Hematopoietic multipotent progenitor cell treated with erythropoietin and hydrocortisone succinate and interleukin-3 and kit ligand, for 4 days (in vitro differentiated cells): ENCODE measurements around the gene INPP4A.

Experiments
- DNase-seq: peaks from one replicate; pipeline ENCODE4 v3.0.0-alpha.2; 2015

INPP4A gene

DNA sequence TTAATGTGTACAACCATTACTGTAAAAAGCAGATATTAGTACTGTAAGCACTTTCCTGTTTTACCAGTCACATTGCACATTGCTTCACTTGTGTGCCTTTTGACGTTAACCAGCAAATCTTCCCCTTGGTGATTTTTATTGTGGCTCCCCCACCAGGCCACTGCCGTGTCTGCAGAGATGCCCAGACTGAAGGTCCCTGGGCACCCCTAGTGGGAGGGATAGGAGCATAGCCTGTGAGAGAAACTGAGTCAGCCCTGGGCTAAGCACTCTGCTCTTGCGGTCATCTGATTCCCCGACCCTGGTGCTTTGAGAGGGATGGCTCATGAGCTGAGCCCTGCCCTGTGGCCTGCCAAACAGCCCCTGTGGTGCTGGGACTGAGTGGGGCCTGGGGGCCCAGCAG lies 73.4 kb downstream of the INPP4A start:
- DNase-seq, result peak; percentile 80

DNA sequence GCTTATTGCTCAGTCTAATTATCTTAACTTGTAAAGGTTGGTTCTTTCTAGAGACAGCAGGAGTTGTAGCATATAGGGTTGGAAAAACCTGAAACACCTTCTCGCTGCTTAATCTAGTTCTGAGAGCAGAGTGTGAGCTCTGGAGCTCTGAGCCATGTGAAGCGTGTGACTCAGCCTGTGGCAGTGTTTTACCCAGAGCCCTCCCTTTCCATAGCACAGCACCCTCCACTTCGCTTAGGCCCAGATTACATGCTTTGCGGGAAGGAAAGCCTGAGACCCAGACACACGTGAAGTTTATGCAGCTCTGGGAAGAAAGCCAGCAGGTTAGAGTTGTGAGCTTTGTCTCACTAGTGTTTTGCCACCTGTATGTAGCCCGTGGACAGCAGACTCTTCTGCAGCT lies 74.5 kb downstream of the INPP4A start:
- no peak for DNase-seq

DNA sequence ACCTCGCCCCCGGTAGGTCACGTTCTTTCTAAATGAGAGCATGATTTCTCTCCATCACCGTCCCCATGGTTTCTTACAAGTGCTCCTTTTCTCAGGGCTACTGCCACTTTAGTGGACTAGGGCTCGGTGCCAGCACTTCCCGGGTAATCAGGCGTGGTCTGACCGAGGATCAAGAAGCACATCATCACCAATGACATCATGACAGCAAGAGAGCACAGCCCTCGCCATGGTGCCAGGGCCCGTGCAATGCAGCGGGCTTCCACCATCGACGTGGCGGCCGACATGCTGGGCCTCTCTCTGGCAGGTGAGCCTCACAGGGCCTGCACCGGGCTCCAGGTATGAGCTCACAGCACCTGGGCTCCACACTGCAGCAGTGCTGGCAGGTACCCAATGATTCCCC lies 75.2 kb downstream of the INPP4A start:
- no peak for DNase-seq

DNA sequence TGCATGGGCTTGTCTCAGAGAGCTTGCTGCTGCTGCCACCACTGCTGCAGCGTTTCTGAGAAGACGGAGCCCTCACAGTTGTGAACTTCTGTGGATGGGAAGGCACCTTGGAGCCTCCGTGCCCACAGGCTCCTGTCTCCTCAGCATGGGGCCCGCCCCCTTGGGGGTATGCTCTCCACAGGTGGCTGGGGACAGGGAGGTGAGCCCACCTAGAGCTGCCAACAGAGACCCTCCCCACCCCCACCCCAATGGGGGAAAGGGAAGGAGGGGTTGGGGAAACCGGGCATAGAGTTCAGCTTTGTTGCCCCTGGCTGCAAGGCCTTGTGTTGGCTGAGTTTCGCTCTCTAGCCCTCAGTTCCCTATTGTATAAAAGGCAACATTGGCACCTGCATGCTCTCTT lies 76.1 kb downstream of the INPP4A start:
- DNase-seq, result no peak

DNA sequence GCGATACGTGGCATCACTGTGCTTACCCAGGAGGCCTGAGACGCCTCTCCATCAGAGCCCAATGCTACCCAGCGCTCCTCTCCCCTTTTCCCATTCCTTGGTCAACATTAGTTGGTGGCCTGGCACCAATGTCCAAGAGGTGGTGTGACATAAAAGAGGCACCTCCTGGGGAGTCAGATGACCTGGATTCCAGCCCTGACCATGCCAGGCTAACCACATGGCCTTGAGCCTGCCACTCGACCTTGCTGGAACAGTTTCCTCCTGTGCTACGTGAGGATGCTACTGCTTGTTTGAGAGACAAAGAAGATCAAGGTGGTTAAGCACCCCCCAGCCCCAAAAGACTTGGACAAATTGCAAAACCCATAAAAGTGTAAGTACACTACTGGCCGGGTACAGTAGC lies 76.6 kb downstream of the INPP4A start:
- DNase-seq, result no peak

DNA sequence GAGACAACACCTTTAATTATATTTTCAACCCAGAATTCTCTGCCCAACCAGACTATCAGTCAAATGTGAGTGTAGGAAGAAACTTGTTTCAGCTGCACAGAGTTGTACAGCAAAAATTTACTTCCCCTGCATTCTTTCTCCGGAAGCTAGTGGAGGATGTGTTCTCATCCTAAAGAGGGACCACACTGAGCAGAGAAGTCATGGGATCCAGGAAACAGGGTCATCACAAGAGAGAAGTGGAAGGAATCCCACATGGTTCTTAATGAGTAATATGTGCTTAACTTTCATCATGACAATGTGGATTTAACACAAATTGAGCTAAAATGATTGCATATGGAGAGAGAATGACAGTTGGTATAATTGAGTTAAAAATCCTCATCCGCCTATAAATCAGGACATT lies 78.2 kb downstream of the INPP4A start:
- no peak for DNase-seq

DNA sequence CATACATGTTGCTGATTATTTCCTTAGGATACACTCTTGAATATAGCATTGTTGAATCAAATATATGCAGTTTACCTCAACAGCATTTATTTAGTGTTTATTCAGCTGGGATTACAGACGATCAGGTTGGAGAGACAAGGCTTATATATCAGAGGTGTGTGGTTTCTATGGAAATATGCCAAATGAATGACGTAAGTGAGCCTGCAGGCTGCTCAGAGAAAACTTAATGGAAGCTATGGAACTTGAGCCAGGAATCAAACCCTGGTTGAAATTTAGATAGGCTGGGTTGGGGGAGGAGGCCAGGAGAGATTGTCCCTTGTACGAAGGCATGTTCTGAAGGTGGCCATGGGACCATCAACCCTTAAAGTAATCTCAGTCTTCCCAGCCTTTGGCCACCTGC lies 79.5 kb downstream of the INPP4A start:
- DNase-seq, result no peak

DNA sequence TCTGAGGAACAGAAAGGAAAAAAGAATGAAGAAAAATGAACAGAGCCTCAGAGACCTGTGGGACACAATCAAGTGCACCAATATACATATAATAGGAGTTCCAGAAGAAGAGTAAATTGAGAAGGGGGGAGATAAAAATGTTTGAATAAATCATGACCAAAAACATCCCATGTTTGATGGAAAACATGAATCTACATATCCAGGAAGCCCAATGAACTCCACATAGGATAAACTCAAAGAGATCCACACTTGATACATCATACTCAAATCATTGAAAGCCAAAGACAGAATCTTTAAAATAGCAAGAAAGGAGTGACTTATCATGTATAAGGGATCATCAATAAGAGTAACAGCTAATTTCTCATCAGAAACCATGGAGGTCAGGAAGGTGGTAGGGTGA lies 83.7 kb downstream of the INPP4A start:
- no peak for DNase-seq

DNA sequence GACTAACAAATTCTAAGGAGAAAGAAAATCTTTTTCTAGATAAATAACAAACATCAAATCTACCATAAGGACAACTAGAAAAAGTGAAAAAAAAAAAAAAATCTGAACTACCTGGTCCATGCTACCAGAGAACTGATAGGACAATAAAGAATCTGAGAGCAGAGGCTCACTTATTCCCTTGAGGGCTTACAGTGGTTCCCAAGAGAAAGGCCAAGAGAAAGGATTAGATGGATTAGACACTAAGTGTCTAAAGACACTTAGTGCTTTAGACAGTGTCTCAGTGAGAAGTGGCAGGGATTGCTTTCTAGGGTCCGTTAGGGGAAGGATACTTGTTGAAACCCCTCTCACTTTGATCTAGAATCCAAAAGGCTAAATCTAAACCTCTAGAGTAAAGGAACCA lies 85.5 kb downstream of the INPP4A start:
- DNase-seq, result no peak

DNA sequence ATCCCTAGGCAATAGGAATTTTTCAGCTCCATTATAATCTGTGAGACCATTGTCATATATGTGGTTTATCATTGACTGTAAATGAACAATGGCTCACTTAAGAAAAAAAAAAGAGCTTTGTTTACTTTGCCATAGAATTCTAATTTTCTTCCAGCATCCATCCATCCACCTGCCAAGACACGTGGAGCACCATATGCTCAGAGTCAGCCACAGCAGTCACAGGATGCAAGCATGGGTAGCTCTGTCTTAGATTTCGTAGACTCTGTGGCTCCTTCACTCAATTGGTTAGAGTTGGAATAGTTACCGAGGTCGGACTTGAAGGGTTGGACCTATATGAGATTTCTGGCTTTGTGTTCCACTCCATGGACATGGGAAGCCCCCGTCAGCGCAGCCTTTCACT lies 88.1 kb downstream of the INPP4A start:
- no peak for DNase-seq

DNA sequence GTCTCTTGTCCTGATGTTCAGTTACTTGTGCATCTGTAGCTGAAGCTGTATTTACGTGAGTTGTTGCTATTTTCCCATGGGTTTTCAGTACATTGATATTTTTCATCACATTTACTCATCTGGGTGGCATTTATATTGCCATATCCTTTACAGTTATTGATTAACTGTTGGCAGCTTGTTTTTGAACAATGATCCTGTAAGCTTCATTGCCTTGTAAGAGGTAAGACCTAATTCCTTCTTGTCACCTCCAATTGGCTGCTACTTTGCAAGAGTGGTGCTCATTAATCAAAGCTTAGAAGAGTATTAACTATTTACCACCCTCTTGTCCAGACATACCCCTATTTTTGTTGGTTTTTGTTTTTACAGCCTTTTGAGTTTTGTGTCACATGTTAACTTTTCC lies 88.9 kb downstream of the INPP4A start:
- DNase-seq, result no peak

DNA sequence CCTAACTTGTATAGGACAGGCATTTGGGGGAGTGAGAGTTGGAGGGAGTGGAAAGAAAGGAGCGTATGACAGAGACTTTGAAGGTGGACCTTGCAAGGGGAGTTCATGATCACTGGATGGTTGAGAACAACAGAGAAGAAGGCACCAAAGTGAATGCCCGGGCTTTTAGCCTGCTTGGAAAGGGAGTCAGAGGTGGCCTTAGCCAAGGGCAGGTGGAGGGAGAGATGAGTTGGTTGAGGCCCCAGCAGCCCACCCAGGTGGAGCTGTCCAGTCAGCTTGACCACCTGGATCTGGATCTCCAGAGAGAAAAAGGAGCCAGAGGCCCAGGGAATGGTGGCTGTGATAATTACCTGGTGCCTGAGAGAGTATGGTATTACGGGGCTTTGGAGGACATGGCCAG lies 90.1 kb downstream of the INPP4A start:
- DNase-seq, result no peak

DNA sequence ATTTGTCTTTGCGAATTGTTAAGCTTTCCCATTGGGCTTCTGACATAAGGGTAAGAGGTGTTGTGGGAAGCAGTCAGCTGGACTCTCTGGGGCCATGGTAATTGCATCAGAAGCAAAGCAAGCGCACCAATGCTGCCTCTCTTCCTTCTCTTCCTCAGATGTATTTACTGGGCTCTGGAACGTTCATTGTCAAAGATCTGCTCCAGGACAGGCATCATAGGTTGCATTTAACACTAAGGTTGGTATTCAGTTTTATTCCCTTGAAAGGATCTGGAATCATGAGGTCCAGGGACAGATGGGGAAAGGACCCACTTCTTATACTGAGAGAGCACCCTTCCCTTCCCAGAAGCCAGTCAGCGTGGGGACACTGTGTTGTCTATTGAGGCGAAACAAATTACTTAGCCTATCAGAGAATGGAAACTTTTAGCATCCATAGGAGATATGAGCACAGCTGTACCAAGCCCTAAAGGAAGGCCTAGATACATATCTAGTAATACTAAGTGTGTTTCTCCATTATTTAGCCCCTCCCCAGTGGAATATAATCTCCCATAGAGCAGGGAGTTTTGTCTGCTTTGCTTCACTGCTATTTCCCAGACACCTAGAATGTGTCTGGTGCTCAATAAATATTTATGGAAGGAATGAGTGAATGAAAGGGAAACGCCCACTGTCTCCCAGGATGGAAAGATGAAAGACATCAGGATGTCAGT lies 91.5 kb downstream of the INPP4A start:
- DNase-seq, result no peak

DNA sequence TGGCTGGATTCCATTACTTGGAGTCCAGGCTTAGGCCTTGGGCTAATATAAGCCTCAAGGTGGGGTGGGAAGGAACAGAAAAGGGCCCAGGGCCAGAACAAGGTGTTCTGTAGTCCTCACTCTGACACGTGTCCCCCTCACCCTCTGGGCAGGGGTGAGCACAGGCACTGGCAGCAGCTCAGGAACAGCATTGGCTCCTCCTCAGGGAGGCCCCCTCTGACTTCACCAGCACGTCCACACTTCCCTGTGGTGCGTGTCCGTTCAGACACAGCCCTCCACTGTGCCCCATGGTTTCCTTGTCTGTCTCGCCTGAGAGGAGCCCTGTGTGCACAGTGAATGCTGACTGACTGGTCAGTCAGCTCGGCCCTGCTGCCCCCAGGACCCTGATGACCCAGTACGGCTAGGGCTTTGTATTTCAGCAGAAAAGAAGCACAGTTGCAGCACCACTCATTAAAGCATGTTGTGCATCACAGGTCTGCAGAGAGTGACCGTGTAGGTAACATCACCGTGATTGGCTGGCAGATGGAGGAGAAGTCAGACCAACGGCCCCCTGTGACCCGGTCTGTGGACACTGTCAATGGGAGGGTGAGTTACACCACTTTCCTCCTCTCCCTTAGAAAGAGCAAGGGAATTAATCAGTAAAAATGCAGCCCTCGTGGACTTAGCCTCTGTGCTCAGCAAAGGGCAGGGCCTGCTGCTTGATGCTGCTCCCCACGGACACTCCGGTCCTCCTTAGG lies 92.9 kb downstream of the INPP4A start:
- DNase-seq, result no peak

DNA sequence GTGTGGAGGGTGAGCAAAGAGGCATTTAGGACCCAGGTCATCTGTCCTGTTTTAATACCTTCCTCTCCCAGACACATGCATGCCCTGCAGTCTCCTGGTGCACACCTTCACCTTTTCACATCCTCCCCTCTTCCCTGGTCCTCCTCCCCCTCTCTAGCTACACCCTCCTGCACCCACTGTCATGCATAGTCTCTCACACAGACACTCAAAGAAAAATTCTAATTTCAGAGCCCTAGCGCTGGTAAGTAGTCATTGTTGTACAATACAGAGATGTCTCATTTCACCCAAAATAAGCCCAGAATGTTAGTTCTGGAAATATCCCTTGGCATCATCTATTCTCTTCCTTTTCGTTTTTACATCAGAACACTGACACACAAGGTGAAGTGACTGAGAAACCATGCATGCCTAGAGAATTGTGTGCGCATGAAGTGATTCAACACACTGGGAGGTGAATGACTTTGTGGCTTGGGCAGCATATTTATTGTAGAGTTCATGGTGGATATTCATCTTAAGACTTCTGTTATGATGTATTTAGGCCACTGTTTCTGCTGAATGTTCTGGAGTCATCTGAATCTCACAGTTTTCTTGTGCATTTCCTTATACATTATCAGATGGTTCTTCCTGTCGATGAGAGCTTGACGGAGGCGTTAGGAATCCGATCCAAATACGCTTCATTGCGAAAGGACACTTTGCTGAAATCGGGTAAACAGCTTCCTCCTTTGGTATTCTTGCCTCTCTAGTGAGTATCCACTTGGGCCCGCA lies 93.8 kb downstream of the INPP4A start:
- no peak for DNase-seq

DNA sequence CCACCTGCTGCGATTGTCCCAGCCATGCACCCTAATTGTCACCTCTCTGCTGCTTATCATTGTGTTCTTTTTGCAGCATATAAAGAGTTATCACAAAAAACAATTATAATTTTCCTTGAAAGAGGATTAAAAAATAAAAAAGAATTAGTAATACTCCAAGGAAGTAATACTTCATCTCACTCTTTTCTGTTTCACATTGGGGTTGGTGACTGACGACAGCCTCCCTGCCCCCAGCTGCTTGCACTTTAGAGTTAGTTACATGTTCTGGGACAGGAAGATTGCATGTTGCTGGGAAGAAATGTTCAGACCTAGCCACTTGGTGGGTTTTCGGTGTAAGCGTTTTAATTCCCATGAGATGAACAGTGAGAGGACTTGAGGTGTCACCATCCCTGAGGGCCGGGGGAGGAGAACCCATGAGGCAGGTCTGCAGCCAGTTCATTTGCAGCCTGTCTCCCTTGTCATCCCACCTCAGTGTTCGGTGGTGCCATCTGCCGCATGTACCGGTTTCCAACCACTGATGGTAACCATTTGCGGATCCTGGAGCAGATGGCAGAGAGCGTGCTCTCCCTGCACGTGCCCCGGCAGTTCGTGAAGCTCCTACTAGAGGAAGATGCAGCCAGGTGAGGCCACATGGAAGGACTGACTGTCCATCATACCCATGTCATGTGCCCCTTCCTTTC lies 94.5 kb downstream of the INPP4A start:
- no peak for DNase-seq

DNA sequence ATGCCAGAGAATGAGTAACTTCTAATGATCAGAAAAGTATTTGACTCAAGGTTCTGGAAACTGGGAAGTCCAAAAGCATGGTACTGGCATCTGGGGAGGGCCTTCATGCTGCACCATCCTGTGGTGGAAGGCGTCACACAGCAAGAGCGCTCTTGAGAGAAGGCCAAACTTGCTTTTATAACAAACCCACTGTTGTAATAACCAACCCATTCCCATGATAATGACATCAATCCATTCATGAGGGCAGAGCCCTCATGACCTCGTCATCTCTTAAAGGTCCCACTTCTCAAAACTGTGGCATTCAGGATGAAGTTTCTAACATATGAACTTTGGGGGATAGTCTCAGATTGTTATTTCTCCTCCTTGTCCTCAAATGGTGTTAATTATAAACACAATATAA lies 95.9 kb downstream of the INPP4A start:
- no peak for DNase-seq

DNA sequence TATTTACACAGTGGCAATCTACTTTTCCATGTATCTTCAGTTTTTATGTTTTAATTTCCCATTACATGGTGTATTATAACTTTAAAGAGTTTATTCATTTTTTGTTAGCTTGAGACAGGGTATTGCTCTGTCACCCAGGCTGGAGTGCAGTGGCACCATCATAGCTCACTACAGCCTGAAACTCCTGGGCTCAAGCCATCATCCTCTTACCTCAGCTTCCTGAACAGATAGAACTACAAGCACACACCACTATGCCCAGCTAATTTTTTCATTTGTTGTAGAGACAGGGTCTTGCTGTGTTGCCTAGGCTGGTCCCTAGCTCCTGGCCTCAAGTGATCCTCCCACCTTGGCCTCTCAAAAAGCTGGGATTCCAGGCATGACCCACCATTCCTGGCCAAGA lies 96.8 kb downstream of the INPP4A start:
- DNase-seq, result no peak

DNA sequence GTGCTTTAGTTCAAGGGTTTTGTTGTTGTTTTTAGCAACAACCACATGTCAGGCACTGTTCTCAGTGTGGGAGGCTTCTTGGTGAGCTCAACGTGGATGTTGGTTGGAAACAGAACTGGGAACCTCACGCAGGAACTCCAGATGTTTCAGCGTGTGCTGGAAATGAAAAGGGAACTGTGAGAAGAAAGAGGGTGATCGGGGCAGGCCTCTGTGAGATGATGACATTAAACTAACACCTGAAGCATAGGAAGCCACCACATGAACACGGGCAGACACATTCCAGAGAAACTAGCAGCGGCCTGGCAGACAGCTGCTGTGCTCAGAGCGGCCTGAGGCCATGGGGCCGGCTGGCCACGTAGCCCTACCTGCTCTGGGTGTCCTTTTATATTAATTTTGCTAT lies 97.2 kb downstream of the INPP4A start:
- DNase-seq, result no peak

DNA sequence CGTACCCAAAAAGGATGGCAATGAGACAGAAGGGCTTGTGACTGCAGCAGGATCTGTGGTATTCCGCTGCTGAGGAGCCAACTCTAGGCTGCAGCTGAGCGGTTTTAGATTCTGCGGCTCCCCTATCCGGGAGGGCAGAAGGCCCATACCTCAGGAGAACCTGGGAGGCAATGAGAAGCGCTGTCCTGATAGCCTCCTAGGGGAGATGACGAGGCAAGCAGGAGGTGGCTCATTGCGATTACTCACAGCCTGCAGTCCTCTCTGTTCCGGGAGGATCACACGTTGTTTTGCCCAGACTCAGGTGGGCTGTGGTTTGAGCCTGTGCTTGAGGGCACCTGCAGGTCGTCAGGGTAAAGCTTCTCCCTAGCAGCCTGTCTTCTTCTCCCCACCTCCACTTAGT lies 98.6 kb downstream of the INPP4A start:
- DNase-seq, result no peak

DNA sequence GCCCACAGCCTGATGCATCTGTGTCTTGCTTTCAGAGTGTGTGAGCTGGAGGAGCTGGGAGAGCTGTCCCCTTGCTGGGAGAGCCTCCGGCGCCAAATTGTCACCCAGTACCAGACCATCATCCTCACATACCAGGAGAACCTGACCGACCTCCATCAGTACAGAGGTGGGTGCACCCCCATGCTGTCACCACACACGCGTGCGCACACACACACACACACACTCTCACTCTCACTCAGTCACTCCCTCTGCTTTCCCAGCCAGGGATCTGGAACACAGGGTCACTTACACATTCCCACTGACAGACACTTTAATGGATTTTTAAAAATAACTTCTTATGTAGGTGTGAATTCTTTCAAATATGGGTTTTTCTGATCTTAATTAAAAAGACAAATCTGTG lies 99.2 kb downstream of the INPP4A start:
- no peak for DNase-seq

DNA sequence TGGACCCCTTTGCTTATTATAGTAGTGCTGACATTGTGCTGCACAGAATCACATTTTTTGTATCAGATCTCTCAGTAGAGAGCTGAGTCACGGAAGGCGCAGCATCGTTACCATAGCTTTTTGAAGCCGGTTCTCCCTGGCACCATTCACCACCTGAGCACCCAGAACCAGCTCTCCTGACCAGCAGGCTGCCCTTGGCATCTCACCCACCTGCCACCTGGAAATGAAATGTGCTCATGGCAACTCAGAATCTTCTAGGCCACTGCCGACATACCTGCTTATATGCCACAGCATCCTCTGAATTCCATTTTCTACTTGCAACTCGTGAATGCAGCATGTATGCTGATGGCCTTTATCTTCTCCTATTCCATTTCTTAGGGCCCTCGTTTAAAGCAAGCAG lies 100.9 kb downstream of the INPP4A start:
- no peak for DNase-seq

DNA sequence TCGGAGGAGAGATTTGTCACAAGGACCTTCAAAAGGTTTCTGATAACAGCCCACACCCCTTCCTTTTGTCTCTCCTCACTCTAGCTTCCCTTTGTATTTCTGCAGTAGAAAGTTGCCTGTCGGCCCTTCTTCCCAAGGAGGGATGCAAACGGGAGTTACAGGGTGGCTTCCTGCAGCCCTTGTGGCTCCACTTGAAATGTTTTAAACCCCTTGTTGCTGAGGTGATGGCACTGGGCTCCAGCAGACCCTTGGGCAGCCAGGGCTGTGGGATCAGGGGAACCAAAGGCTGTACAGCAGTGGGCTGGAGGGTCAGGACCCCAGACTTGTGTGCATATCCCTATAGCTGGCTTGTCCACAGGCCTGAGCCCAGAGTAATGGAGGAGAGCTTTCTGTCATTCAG lies 101.5 kb downstream of the INPP4A start:
- DNase-seq, result no peak
